SK-N-SH (cell line): ENCODE measurements around the gene TEX35. TPM values are rescaled to one million over a fixed set of nuclear protein-coding genes. Genes with fewer than 3 reads are reported as not detected.

Experiments
- CTCF ChIA-PET: fragments of 300-600, 350-600 bp; formaldehyde crosslinking; extraction: SDS; loops from one replicate; lab custom pipeline; 2021; lab: Yijun Ruan, JAX
- POLR2A ChIA-PET: fragments of 350-600 bp; sonication (Branson Sonifier 250); formaldehyde crosslinking; extraction: SDS; loops from one replicate; lab custom pipeline; 2020; ENCODE audit warnings: antibody characterized with exemption, inconsistent platforms; lab: Yijun Ruan, JAX
- DNase-seq: peaks from one replicate; pipeline ENCODE4 v3.0.0; 2012
- H2AFZ ChIP-seq: fragments of 200-600 bp; sonication (generic); 2 replicates; pipeline ENCODE4 v1.8.1; 2016; ENCODE audit warnings: antibody characterized with exemption, mild to moderate bottlenecking, low read depth
- H3F3A ChIP-seq: fragments of 200-600 bp; sonication (generic); replicated peaks from 2 replicates; pipeline ENCODE3; 2016; ENCODE audit warnings: antibody characterized with exemption, mild to moderate bottlenecking; ENCODE audit not compliant: insufficient read depth
- H3K27ac ChIP-seq, 2 experiments: fragments of 200-500 bp in 1 of 2; fragments of 200-600 bp in 1 of 2; sonication (Bioruptor generic) in 1 of 2; sonication (generic), shearing (Covaris generic) in 1 of 2; 2 replicates each; pipeline versions ENCODE4 v1.5.1 to v1.6.1; 2014 to 2016; ENCODE audit warnings: low read depth in 2 of 2, inconsistent platforms in 1 of 2, low read length in 1 of 2, mild to moderate bottlenecking in 1 of 2, mixed read lengths in 1 of 2
- H3K27me3 ChIP-seq: fragments of 200-600 bp; sonication (generic), shearing (Covaris generic); 2 replicates; pipeline ENCODE4 v1.6.1; 2016; ENCODE audit warnings: mixed run types; ENCODE audit not compliant: insufficient read depth
- H3K36me3 ChIP-seq, 2 experiments: fragments of 200-500 bp in 1 of 2; fragments of 200-600 bp in 1 of 2; sonication (Bioruptor generic) in 1 of 2; sonication (generic) in 1 of 2; replicated peaks in 1 of 2; 2 replicates each; pipeline versions ENCODE3 to v1.5.1; 2014 to 2016; ENCODE audit warnings: low read length in 1 of 2, mild to moderate bottlenecking in 1 of 2; ENCODE audit not compliant: insufficient read depth in 2 of 2, control insufficient read depth in 1 of 2
- H3K4me1 ChIP-seq, 2 experiments: fragments of 200-500 bp in 1 of 2; fragments of 200-600 bp in 1 of 2; sonication (Bioruptor generic) in 1 of 2; sonication (generic), shearing (Covaris generic) in 1 of 2; 2 replicates each; pipeline versions ENCODE4 v1.5.1 to v1.6.1; 2014 to 2016; ENCODE audit warnings: low read depth in 1 of 2, low read length in 1 of 2, mixed run types in 1 of 2; ENCODE audit not compliant: insufficient read depth in 2 of 2, control insufficient read depth in 1 of 2
- H3K4me2 ChIP-seq: fragments of 200-600 bp; sonication (generic), shearing (Covaris generic); 2 replicates; pipeline ENCODE4 v1.6.1; 2017; ENCODE audit warnings: mixed run types
- H3K4me3 ChIP-seq, 2 experiments: fragments of 200-500 bp in 1 of 2; fragments of 200-600 bp in 1 of 2; sonication (Bioruptor generic) in 1 of 2; sonication (generic), shearing (Covaris generic) in 1 of 2; 2 replicates each; pipeline versions ENCODE4 v1.5.1 to v1.8.1; 2014 to 2016; ENCODE audit warnings: low read depth in 2 of 2, inconsistent platforms in 1 of 2, low read length in 1 of 2, mild to moderate bottlenecking in 1 of 2, mixed read lengths in 1 of 2, moderate library complexity in 1 of 2
- H3K79me2 ChIP-seq: fragments of 200-600 bp; sonication (generic); 2 replicates; pipeline ENCODE4 v1.8.1; 2017; ENCODE audit warnings: mild to moderate bottlenecking; ENCODE audit not compliant: insufficient read depth
- H3K9ac ChIP-seq: fragments of 200-600 bp; sonication (generic); 2 replicates; pipeline ENCODE4 v1.6.1; 2017; ENCODE audit warnings: mixed run types
- H3K9me2 ChIP-seq: fragments of 200-600 bp; sonication (generic); 2 replicates; pipeline ENCODE4 v1.6.1; 2017; ENCODE audit warnings: mixed run types
- H3K9me3 ChIP-seq: fragments of 200-600 bp; sonication (generic); 2 replicates; pipeline ENCODE4 v1.6.1; 2017; ENCODE audit warnings: mixed run types, mild to moderate bottlenecking, moderate library complexity
- H4K20me1 ChIP-seq: fragments of 200-600 bp; sonication (generic); 2 replicates; pipeline ENCODE4 v1.6.1; 2017; ENCODE audit warnings: mild to moderate bottlenecking, mixed run types; ENCODE audit not compliant: insufficient read depth
- CHD2 ChIP-seq: fragments of 150-350 bp; IDR thresholded peaks from 2 replicates; pipeline ENCODE4 v1.6.1; 2018; ENCODE audit warnings: low read length; ENCODE audit not compliant: partially characterized antibody
- EP300 ChIP-seq, 2 experiments: IDR thresholded peaks; 2 replicates each; pipeline versions ENCODE4 v1.4.0 to v1.6.1; 2012; ENCODE audit warnings: borderline replicate concordance in 1 of 2, low read depth in 1 of 2, low read length in 1 of 2
- EZH2phosphoT487 ChIP-seq: fragments of 200-600 bp; sonication (generic); IDR thresholded peaks from 2 replicates; pipeline ENCODE4 v1.6.1; 2017; ENCODE audit warnings: low read depth, mixed run types, mild to moderate bottlenecking, antibody characterized with exemption, moderate library complexity, borderline replicate concordance
- FOXJ3 ChIP-seq: sonication (generic); formaldehyde crosslinking; IDR thresholded peaks from 2 replicates; pipeline ENCODE4 v1.5.1; 2020; ENCODE audit warnings: mild to moderate bottlenecking, missing genetic modification reagents
- FOXM1 ChIP-seq: IDR thresholded peaks from 2 replicates; pipeline ENCODE4 v1.4.0; 2012; ENCODE audit warnings: low read depth, mild to moderate bottlenecking
- IRF3 ChIP-seq: fragments of 150-350 bp; IDR thresholded peaks from 2 replicates; pipeline ENCODE4 v1.6.1; 2016; ENCODE audit warnings: mild to moderate bottlenecking, low read depth, low read length
- MAX ChIP-seq: IDR thresholded peaks from 2 replicates; pipeline ENCODE4 v1.4.0; 2012; ENCODE audit warnings: low read depth
- MEF2A ChIP-seq: IDR thresholded peaks from 2 replicates; pipeline ENCODE4 v1.4.0; 2012; ENCODE audit warnings: low read depth, borderline replicate concordance
- MXI1 ChIP-seq: IDR thresholded peaks from 2 replicates; pipeline ENCODE4 v1.6.1; 2012; ENCODE audit warnings: mild to moderate bottlenecking, low read depth, low read length, improper control_type of control experiment
- NFIC ChIP-seq: IDR thresholded peaks from 2 replicates; pipeline ENCODE4 v1.4.0; 2012; ENCODE audit warnings: borderline replicate concordance
- PBX3 ChIP-seq: IDR thresholded peaks from 2 replicates; pipeline ENCODE4; 2012
- POLR2AphosphoS5 ChIP-seq: IDR thresholded peaks from 2 replicates; pipeline ENCODE4 v1.6.1; 2012; ENCODE audit warnings: low read depth, low read length
- RAD21 ChIP-seq: IDR thresholded peaks from 2 replicates; pipeline ENCODE4 v1.6.1; 2012; ENCODE audit warnings: mild to moderate bottlenecking, low read length
- RCOR1 ChIP-seq: fragments of 150-350 bp; IDR thresholded peaks from 2 replicates; pipeline ENCODE4 v1.6.1; 2017; ENCODE audit warnings: antibody characterized with exemption, low read length
- RFX5 ChIP-seq: IDR thresholded peaks from 2 replicates; pipeline ENCODE4 v1.6.1; 2012; ENCODE audit warnings: mild to moderate bottlenecking, improper control_type of control experiment, low read length
- SMC3 ChIP-seq: IDR thresholded peaks from 2 replicates; pipeline ENCODE4 v1.6.1; 2012; ENCODE audit warnings: low read depth, low read length, improper control_type of control experiment
- TCF12 ChIP-seq: IDR thresholded peaks from 2 replicates; pipeline ENCODE4 v1.4.0; 2012
- WGBS: methylation state at CpG from one replicate; pipeline ENCODE4 v1.1.6; 2017; ENCODE audit warnings: low lambda C conversion rate; 5-methylcytosine and 5-hydroxymethylcytosine counted together
- polyA plus RNA-seq, 3 experiments: library from polyadenylated mRNA; depleted of rRNA; stranded (reverse); fragments of >200 nt; gene quantifications; 2 replicates each; pipeline ENCODE4 v1.2.3, GENCODE V29; 2012
- TF ChIP-seq, protein P1 (sequence below): fragments of 150-350 bp; IDR thresholded peaks from 2 replicates; pipeline ENCODE4 v1.6.1; 2017; ENCODE audit warnings: antibody characterized with exemption, low read length, low read depth, borderline replicate concordance
- TF ChIP-seq, protein P2 (sequence below): IDR thresholded peaks from 2 replicates; pipeline ENCODE4 v1.4.0; 2012; ENCODE audit warnings: low read depth, borderline replicate concordance

TEX35 gene
- polyA plus RNA-seq, 1 of the 3 experiments (the other 2 are of a cell fraction): 0.03 TPM

GRCh38 chr1:178502330-178502714 is 10.6 kb upstream of the TEX35 start:
- H4K20me1 ChIP-seq: no peaks in the 10 kb centered on the region
- TF ChIP-seq RFX5 (no peak), TCF12 (no peak), FOXJ3 (CRISPR knock-in tag) (no peak), EP300 (IDR thresholded peaks at IDR 0.05; ENCODE audit: borderline replicate concordance in 1 of 2, low read depth in 1 of 2, low read length in 1 of 2) (no peak), NFIC (no peak), RCOR1 (no peak), POLR2AphosphoS5 (no peak), PBX3 (no peak), MAX (no peak), IRF3 (no peak), MEF2A (no peak), RAD21 (no peak)
- ChIA-PET CTCF (interaction anchor here (0.7 to 3.6 kb wide), 38 partner anchors 8 to 501 kb away, joined by 3 to 24 read pairs (median 5); partner anchors contain the start of gene TEX35), POLR2A (no interaction called here)
- H3K36me3 ChIP-seq: no peaks in the 10 kb centered on the region
- H3K4me2 ChIP-seq: no peak overlapping the region
- H3K27me3 ChIP-seq: no peaks in the 10 kb centered on the region
- H3K79me2 ChIP-seq: no peaks in the 10 kb centered on the region
- no peaks in the 10 kb centered on the region for H3K9me3 ChIP-seq
- DNase-seq: no peak
- H2AFZ ChIP-seq: no peak overlapping the region
- H3K4me3 ChIP-seq: no peak overlapping the region
- 67% methylated on average over 3 of the region's 3 CpGs for WGBS
- H3K9ac ChIP-seq: no peak overlapping the region
- H3K27ac ChIP-seq: no peak overlapping the region
- no peaks in the 10 kb centered on the region; a peak in 1 of 4 replicates for H3K4me1 ChIP-seq
- H3K9me2 ChIP-seq: no peaks in the 10 kb centered on the region
- no peaks in the 10 kb centered on the region for H3F3A ChIP-seq

DNA sequence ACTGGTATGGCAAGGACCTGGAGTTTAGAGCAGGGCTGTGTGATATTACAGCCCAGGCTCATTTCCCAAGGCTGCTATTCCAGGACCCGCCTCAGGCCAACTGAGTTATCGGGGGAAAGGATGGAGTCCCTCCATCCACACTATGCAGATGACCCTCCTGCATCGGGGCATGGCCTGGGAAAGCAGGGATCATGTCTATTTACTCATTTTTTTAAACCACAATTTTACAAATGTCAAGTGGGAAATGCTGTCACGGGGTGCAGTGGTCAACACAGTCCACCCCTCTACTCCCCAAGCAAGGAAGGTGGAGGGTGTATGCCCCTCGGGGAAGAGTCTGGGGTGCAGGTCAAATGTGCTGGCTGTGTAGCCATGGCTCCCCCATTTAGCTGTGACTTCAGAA is 10.1 kb upstream of the TEX35 start:
- H2AFZ ChIP-seq: no peak overlapping the region
- H3K4me2 ChIP-seq: no peak overlapping the region
- no peaks in the 10 kb centered on the region for H3K79me2 ChIP-seq
- no peaks in the 10 kb centered on the region for H3F3A ChIP-seq
- no peaks in the 10 kb centered on the region for H3K27me3 ChIP-seq
- H3K9me2 ChIP-seq: no peaks in the 10 kb centered on the region
- no peak overlapping the region for H3K4me3 ChIP-seq
- no peaks in the 10 kb centered on the region for H3K9me3 ChIP-seq
- no peak for TF ChIP-seq PBX3
- no peak for TF ChIP-seq FOXM1
- no peak for TF ChIP-seq SMC3
- no peak for TF ChIP-seq POLR2AphosphoS5
- TF ChIP-seq RAD21: no peak
- TF ChIP-seq, protein P1, sequence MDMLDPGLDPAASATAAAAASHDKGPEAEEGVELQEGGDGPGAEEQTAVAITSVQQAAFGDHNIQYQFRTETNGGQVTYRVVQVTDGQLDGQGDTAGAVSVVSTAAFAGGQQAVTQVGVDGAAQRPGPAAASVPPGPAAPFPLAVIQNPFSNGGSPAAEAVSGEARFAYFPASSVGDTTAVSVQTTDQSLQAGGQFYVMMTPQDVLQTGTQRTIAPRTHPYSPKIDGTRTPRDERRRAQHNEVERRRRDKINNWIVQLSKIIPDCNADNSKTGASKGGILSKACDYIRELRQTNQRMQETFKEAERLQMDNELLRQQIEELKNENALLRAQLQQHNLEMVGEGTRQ: no peak
- TF ChIP-seq TCF12: no peak
- TF ChIP-seq EZH2phosphoT487: no peak
- TF ChIP-seq, protein P2, sequence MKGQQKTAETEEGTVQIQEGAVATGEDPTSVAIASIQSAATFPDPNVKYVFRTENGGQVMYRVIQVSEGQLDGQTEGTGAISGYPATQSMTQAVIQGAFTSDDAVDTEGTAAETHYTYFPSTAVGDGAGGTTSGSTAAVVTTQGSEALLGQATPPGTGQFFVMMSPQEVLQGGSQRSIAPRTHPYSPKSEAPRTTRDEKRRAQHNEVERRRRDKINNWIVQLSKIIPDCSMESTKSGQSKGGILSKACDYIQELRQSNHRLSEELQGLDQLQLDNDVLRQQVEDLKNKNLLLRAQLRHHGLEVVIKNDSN: no peak
- TF ChIP-seq CHD2: no peak
- TF ChIP-seq EP300 (IDR thresholded peaks at IDR 0.05; ENCODE audit: borderline replicate concordance in 1 of 2, low read depth in 1 of 2, low read length in 1 of 2): no peak
- no peak for TF ChIP-seq MXI1
- no peaks in the 10 kb centered on the region for H4K20me1 ChIP-seq
- H3K4me1 ChIP-seq: no peaks in the 10 kb centered on the region; a peak in 1 of 4 replicates
- H3K27ac ChIP-seq: no peak overlapping the region
- no peak overlapping the region for H3K9ac ChIP-seq
- no peaks in the 10 kb centered on the region for H3K36me3 ChIP-seq
- ChIA-PET CTCF (interaction anchor here (0.9 to 3.4 kb wide), 8 partner anchors 8 to 500 kb away, joined by 3 to 24 read pairs (median 8); partner anchors contain the start of gene TEX35), POLR2A (no interaction called here)
- WGBS: 48% methylated on average over 5 of the region's 5 CpGs
- DNase-seq: no peak
